Kidney capillary endothelial cell (primary cell): ENCODE results near the gene GALNTL6.

Source experiments
- DNase-seq: peaks from one replicate; pipeline ENCODE4 v3.0.0-alpha.2; 2018; ENCODE audit warnings: low spot score

GALNTL6 gene

GRCh38 chr4:172007889-172008288 is 194.7 kb downstream of the GALNTL6 start:
- DNase-seq: no peak

- no peak for DNase-seq
Observed at GRCh38 chr4:172009446-172010230, 196.4 kb downstream of the GALNTL6 start.

GRCh38 chr4:172011196-172011595 is 198.0 kb downstream of the GALNTL6 start:
- DNase-seq: no peak

- DNase-seq: no peak
Observed at GRCh38 chr4:172018358-172018757, 205.2 kb downstream of the GALNTL6 start.

- no peak for DNase-seq
Observed at GRCh38 chr4:172035562-172035961, 222.4 kb downstream of the GALNTL6 start.

- no peak for DNase-seq
Observed at GRCh38 chr4:172040766-172041165, 227.6 kb downstream of the GALNTL6 start.

GRCh38 chr4:172042714-172043114 is 229.5 kb downstream of the GALNTL6 start:
- no peak for DNase-seq

- no peak for DNase-seq
Observed at GRCh38 chr4:172045981-172046380, 232.8 kb downstream of the GALNTL6 start.

- no peak for DNase-seq
Observed at GRCh38 chr4:172048666-172049065, 235.5 kb downstream of the GALNTL6 start.

- DNase-seq: no peak
Observed at GRCh38 chr4:172050911-172051310, 237.7 kb downstream of the GALNTL6 start.

- DNase-seq: no peak
Observed at GRCh38 chr4:172055046-172055445, 241.8 kb downstream of the GALNTL6 start.

GRCh38 chr4:172055498-172055897 is 242.3 kb downstream of the GALNTL6 start:
- no peak for DNase-seq

GRCh38 chr4:172061204-172061603 is 248.0 kb downstream of the GALNTL6 start:
- DNase-seq: no peak

- no peak for DNase-seq
Observed at GRCh38 chr4:172068506-172068905, 255.3 kb downstream of the GALNTL6 start.

GRCh38 chr4:172073590-172073989 is 260.4 kb downstream of the GALNTL6 start:
- no peak for DNase-seq

- no peak for DNase-seq
Observed at GRCh38 chr4:172083272-172083671, 270.1 kb downstream of the GALNTL6 start.

GRCh38 chr4:172088556-172088955 is 275.4 kb downstream of the GALNTL6 start:
- DNase-seq: no peak

GRCh38 chr4:172095161-172095560 is 282.0 kb downstream of the GALNTL6 start:
- DNase-seq: no peak

GRCh38 chr4:172096786-172097185 is 283.6 kb downstream of the GALNTL6 start:
- no peak for DNase-seq

- DNase-seq: no peak
Observed at GRCh38 chr4:172099376-172099775, 286.2 kb downstream of the GALNTL6 start.

GRCh38 chr4:172103456-172103855 is 290.3 kb downstream of the GALNTL6 start:
- DNase-seq: no peak

- DNase-seq: no peak
Observed at GRCh38 chr4:172104539-172104938, 291.3 kb downstream of the GALNTL6 start.

GRCh38 chr4:172105918-172106317 is 292.7 kb downstream of the GALNTL6 start:
- no peak for DNase-seq

- no peak for DNase-seq
Observed at GRCh38 chr4:172109466-172109865, 296.3 kb downstream of the GALNTL6 start.
